GM18511 (cell line): Measurements from ENCODE around the gene ARMCX5.

Source experiments
- ATAC-seq: cut with Tn5 transposase; IDR thresholded peaks from one replicate; pipeline ENCODE4 v1.9.1; 2021; ENCODE audit warnings: mild to moderate bottlenecking, moderate library complexity; ENCODE audit not compliant: unreplicated experiment

ARMCX5 gene

DNA sequence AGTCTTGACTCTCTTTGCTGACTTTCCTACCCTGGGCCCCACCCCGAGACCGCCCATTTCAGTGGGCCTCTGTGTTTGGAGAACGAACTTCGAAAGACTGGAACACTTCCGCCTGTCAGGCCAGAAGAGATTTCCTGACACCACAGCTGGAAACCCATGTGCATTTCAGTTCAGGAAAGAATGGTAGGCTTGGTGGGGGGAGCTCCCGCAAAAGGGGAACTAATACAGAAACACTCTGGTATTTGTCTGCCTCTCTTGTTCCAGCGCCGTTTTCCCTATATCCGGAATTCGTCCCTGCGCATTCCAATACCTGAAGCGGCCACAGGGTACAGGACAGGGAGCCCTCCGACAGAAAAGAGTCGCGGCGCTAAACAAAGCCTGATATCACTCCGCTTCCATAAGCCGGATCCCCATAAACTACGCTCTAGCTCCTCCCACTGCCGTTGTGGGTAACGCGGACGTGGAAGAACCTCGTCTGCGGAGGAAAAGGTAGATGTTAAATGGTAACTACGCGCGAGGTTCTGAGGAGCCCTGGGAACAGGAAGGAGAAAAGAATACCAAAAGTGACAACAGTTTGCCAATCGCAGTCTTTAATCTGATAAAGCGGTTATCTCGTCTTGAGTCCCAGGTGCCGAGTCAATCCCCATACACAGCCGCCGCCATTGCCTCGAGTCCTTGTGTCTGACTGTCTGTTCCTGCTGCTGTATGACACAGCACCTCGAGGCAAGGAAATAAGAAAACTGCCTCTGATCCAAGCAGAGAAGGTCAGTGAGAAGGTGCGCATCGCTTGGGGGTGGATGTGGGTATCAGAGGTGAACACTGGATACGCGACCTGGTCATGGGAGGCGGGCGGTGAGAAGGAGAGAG, at the start of gene ARMCX5:
Gene ARMCX5, plus strand, starts transcription at position 432 of the 867 bp plus-strand sequence. CDS start 2,627 bp downstream, outside the sequence.
- peak; percentile 94 for ATAC-seq

DNA sequence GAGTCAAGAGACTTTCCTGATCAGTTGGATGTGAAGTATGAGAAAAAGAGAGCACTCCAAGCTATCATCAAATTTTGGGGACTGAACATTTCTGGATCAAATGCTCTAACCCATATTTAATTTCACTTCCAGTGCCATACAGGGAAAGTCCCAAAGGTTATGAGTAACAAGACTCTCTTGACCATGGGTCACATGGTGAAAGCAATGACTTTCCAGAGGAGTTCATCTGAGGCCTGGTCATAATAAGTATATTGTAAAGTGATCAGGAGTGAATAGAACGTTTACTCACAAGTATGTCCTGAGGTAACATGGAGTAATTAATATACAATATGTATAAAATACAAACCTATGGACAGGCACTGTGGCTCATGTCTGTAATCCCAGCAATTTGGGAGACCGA, 40.7 kb upstream of the ARMCX5 start:
- ATAC-seq = no peak

DNA sequence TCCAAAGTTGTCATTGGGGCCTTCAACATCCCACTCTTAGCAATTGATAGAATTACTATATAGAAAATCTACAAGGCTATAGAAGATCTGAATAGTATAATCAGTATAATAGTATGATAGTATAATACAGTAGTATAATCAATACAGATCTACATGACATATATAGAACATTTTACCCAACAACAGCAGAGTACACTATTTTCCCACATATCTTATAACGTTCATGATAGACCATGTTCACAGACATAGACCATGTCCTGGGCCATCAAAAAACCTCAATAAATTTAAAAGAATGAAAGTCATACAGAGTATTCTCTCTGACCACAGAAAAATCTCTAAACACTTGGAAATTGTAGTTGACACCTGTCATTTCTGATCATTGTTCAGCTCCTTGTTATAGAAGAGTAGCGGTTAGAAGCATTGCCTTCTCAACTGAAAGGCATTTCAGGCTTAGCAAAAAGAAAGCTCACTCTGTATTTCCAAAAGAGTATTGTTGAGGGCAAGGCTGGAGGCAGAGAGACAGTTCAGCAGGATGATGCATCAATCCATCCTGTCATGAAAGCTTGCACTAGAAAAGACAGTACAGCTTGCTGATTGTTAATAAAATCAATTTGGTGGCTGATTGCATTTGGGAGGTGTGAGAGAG, 38.8 kb upstream of the ARMCX5 start:
- no peak for ATAC-seq

DNA sequence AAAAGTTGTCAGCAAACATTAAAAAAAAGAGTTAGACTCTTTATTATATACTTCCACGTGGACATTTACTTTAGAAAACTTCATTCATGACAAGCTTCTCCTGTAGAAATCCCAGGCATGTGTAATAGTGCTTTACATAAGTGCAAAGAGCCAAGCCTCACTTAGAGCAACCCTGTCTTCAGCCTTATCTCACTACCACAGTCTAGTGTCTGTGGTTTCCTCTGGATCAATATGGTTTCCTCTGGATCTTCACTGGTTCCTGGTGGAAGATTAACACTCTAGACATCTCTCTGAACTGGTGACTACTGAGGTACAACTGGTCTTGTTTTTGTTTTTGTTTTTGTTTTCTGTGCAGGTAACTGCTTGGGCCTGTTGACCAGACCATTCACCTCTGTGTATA, 18.4 kb upstream of the ARMCX5 start:
- no peak for ATAC-seq

DNA sequence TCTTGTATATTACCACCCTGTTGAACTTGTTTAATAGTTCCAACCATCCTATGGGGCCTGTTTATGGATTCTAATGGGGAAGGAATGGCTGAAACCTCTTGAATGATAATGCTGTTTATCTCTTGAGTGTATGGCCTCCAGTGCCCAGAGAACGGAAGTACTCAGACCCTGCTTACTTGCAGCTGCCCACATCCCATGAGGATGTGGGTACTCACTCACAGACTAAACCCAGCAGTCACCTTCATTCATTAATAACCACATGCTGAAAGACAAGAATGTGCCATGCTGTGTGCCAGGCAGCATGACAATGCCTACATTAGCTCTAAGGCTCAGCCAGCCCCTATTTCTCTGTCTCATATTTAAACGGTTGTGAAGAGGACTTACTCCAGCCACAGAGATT, 5.9 kb upstream of the ARMCX5 start:
- ATAC-seq = no peak

DNA sequence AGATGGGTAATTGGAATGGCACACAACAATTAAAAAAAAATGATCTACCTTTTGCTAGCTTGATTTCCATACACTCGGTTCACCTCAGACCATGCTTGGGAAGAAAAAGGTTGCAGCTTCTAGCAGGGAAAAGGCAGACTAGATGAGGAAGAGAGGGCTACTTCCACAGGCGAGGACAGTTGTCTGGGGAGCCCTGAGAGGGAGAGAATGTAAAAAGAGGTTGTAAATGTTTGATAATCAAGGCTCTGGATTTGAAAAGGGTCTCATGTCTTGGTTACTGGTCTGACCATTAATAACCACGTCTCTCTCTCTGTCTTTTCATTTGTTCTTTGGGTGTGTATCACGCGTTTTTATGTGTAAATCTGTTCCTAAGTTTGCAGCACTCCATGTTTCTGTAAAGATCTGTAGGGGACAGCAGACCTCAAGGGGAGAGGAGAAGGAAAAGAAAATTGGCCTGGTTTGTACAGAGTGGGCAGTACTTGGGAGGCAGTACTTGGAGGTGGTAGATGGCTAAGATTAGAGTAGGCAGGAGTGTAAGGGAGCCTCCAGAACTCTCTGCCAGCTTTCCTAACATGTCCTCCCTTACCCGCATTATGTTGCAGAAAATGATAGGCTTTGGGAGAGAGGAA, 750 bp downstream of the ARMCX5 start:
- peak; percentile 21 for ATAC-seq

DNA sequence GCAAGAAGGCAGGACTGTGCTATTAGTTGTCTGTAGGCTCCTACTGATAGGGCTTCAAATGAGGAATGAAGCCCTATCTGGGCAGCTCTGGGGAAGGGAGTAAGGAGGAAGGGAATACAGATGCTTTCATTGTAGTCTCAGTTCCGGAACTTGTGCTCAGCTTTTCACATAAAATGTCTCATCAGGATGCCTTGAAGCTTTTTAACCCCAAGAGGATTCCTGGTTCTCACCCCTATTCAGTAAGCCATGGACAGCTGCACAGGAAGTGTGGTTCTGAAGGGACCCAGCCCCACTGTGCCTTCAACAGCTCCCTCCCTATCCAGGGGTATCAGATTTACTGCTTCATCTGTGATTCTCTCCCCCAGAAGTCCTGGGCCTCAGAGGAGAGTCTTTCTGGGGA, 5.0 kb downstream of the ARMCX5 start:
- ATAC-seq = no peak

DNA sequence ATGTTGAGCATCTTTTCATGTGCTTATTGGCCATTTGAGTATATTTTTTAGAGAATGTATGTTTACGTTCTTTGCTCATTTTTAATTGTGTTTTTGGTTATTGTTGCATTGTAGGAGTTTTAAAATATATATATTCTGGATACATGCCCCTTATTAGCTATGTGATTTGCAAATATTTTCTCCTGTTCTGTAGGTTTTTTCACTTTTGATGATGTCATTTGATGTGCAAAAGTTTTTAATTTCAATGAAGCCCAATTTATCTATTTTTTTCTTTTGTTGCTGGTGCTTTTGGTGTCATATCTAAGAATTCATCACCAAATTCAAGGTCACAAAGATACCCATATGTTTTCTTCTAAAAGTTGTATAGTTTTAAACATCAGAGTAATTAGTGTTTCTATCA, 6.8 kb downstream of the ARMCX5 start:
- no peak for ATAC-seq

DNA sequence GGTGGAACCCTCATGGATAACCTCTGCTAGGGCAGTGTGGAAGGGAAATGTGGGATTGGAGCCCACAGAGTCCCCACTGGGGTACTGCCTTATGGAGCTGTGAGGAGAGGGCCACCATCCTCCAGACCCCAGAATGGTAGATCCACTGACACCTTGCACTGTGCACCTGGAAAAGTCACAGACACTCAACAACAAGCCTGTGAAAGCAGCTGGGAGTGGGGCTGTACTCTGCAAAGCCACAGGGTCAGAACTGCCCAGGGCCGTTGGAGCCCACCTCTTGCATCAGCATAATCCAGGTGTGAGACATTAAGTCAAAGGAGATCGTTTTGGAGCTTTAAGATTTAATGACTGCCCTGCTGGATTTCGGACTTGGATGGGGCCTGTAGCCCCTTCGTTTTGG, 11.6 kb downstream of the ARMCX5 start:
- no peak for ATAC-seq

DNA sequence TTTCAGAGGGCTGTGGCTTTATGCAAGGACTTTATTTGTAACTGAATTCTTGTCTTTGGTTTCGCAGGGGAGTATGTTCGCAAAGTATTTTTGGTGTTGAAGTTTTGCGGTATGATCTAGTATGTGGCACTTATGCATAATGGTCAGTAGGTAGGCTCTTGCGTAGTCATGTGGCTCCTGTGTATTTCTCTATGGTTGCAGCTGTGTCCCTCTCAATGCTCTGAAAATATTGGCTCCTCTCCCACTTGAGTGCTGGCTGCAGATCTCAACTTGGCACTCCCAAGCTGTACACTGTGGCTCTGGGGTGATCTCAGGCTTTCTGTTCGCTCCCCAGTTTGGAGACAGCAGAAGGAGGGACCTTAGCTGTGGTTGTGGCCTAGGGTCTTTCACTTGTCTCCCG, 24.8 kb downstream of the ARMCX5 start:
- no peak for ATAC-seq

DNA sequence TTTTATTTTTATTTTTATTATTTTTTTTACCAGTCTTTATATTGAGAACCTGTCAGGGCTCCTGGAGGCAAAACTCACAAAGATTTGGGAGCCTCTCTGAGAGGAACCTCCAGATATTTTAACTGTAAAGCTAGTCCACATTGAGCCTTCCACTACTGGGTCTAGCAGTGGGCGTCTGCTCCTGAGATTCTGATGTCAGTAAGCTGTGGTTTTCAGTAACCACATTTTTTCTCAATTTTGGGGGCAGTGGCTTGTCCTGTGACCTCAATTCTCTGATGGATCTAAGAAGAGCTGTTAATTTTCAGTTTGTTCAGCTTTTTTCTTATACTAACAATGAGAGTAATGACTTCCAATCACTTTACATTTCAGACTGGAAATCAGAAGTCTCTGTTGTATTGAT, 28.3 kb downstream of the ARMCX5 start:
- ATAC-seq = no peak

DNA sequence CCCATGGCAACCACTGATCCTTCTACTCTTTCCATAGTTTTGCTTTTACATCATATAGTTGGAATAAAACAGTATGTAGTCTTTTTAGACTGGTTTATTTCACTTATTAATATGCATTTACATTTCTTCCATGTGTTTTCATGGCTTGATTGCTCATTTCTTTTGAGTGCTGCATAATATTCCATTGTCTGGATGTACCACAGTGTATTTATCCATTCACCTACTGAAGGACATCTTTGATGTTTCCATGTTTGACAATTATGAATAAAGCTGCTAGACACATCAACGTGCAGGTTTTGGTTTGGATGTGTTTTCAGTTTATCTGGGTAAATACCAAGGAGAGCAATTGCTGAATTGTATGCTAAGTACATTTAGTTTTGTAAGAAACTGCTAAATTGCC, 38.2 kb downstream of the ARMCX5 start:
- ATAC-seq = no peak

DNA sequence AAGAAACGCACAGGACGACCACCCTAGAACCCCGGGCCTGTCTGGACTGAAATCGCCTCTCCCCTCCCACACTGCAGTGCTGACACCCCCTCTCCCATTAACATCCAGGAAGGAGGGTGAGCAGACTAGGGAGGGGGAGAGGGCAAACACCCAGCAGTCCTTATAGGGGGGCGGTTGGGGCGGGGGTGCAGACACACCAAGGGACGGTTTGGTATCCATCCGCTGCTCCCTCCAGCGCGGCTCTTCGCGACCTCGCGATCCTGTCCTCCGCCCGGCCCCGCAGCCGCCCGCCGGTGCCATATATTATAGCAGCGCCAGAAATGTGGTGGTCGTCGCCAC, 51.6 kb downstream of the ARMCX5 start:
- ATAC-seq = no peak

DNA sequence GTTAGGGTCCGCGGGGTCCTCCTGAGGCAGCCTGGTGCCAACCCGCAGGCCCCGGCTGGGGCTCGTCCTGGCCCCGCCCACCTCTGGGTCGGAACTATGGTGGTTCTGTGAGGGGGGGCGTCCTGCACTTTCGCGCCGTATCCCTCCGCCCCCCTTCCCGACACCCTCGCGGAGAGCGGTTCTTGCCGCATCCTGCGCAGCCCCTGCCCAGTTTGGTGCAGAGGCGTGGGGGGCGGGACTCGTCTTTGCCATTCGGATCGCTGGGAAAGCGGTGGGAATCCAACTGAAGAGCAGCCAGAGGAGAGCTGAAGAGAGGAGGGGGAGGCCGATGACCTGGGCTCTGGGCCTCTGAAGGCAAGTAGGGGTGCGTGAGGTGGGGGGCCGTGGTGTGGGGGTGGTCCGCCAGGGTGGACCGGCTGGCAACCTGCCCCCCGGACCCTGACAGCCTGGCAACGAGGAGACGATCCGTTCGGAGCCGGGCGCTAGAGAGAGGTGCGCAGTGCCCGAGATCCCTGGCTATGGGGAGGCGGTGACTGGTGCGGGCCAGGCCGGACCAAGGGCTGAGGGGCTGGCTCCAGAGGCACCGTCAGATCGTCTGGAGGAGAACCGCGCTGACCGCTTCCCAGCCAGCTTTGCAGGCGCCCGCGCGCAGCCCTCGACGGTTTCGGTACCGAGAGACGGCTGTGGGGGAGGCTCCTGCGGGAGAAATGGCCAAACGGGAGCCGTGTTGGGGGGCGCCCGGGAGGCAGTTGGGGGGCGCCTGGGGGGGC, 52.1 kb downstream of the ARMCX5 start, which contains the start of gene GPRASP1:
Gene GPRASP1, plus strand, starts transcription at position 242 of the 770 bp plus-strand sequence. CDS start 2,431 bp downstream, outside the sequence.
- ATAC-seq = peak; percentile 53

DNA sequence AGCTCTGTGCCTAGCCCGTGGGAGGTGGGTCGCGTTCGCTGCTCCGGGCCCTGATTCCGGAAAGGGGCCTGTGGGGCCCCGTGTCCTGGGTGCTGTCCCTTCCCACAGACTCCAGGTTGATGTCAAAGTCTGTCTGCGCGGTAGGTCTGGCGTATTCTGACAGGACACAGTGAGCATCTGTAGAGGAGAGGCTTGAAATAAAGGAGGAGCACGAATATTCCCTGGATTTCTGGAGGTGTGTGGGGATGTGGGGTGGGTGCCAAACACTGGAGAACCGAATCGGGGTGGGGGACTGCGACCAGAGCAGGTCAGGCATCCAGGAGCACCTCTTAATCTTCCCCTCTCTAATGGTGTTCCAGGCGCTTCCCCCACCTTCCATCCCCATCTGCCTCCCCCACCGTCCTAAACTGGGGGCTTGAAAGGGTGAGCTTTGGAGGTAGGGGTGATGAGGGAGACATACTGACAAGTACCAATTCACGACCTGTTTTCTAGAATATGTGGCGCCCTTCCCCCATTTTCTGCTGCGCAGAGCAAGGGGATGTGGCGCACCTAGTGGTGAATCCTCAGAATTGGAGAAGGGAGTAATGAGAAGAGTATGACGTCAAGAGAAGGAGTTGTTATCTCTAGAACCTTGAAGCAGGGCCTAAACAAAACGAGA, 52.8 kb downstream of the ARMCX5 start:
- peak; percentile 79 for ATAC-seq
